Bronchial epithelial cell (primary cell): ENCODE data around the gene TLE7. TPM values are rescaled to one million over a fixed set of nuclear protein-coding genes. Genes with fewer than 3 reads are reported as not detected.

Source experiments
- DNase-seq: peaks from one replicate; pipeline ENCODE4 v3.0.0-alpha.2; 2010; ENCODE audit warnings: low read depth
- FAIRE-seq: peaks from 2 replicates; lab custom pipeline; 2011; peaks lifted over from hg19 to GRCh38; lab: Jason Lieb, UNC
- H3K27me3 ChIP-seq: 2 replicates; pipeline ENCODE4 v1.5.1; 2011; ENCODE audit warnings: low read length; ENCODE audit not compliant: control insufficient read depth, insufficient read depth
- H3K36me3 ChIP-seq: 2 replicates; pipeline ENCODE4 v1.5.1; 2011; ENCODE audit warnings: low read length; ENCODE audit not compliant: control insufficient read depth, insufficient read depth
- H3K4me3 ChIP-seq: 2 replicates; pipeline ENCODE4 v1.5.1; 2011; ENCODE audit warnings: mild to moderate bottlenecking, low read depth, low read length, control low read depth
- total RNA-seq: library from RNA; depleted of rRNA; stranded (reverse); fragments of >200 nt; gene quantifications from 2 replicates; pipeline ENCODE4 v1.2.1, GENCODE V29; 2014
- TF ChIP-seq, protein P1 (sequence below): IDR thresholded peaks from 2 replicates; pipeline ENCODE4 v1.5.1; 2011; ENCODE audit warnings: mild to moderate bottlenecking, moderate library complexity, low read length, control low read depth, inconsistent platforms; ENCODE audit not compliant: insufficient read depth, severe bottlenecking

The TLE7 gene
- total RNA-seq, 1 donor from 2014 or later: not detected

DNA sequence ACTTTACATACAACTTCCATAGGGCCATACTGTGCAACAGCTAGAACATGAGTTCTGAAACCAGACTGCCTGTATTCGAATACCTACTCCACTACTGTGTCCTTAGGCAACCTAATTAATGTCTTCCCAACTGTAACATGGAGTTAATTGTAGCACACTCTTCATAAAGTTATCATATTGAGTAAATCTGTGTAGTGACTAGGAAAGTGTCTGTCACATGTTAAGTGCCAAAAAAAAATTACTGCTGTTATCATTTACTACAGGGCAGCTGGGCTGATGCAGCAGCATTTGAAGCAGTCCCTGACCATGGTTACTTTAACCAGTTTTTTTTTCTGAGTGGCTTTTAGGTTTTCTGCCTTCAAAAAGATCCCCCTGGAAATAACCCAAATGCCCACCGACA lies 31.1 kb upstream of the TLE7 start:
- Histone ChIP-seq H3K4me3 (no peak overlapping the region), H3K27me3 (no peaks in the 10 kb centered on the region), H3K36me3 (peaks cover 1% of the 10 kb centered on the region)
- DNase-seq (no peak), FAIRE-seq (no peak)
- TF ChIP-seq, protein P1, sequence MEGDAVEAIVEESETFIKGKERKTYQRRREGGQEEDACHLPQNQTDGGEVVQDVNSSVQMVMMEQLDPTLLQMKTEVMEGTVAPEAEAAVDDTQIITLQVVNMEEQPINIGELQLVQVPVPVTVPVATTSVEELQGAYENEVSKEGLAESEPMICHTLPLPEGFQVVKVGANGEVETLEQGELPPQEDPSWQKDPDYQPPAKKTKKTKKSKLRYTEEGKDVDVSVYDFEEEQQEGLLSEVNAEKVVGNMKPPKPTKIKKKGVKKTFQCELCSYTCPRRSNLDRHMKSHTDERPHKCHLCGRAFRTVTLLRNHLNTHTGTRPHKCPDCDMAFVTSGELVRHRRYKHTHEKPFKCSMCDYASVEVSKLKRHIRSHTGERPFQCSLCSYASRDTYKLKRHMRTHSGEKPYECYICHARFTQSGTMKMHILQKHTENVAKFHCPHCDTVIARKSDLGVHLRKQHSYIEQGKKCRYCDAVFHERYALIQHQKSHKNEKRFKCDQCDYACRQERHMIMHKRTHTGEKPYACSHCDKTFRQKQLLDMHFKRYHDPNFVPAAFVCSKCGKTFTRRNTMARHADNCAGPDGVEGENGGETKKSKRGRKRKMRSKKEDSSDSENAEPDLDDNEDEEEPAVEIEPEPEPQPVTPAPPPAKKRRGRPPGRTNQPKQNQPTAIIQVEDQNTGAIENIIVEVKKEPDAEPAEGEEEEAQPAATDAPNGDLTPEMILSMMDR: no peak

DNA sequence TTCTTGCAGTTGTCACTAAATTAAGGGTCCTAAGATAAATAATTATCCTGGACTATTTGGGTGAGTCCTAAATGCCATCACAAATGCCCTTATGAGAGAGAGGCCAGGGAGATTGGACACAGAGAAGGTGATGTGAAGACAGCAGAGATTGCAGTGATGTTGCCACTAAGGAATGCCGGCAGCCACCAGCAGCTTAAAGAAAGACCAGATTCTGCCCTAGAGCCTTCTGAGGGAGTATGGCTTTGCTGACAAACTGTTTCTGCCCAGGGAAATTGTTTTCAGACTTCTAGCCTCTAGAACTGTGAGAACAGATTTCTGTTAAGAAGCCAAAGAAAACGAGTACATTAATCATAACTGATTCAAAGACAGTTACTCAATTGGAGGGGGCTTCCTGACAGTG lies 30.2 kb upstream of the TLE7 start:
- DNase-seq: no peak
- FAIRE-seq: no peak
- TF ChIP-seq, protein P1: no peak
- peaks cover 1% of the 10 kb centered on the region for H3K36me3 ChIP-seq
- no peak overlapping the region for H3K4me3 ChIP-seq
- H3K27me3 ChIP-seq: no peaks in the 10 kb centered on the region

DNA sequence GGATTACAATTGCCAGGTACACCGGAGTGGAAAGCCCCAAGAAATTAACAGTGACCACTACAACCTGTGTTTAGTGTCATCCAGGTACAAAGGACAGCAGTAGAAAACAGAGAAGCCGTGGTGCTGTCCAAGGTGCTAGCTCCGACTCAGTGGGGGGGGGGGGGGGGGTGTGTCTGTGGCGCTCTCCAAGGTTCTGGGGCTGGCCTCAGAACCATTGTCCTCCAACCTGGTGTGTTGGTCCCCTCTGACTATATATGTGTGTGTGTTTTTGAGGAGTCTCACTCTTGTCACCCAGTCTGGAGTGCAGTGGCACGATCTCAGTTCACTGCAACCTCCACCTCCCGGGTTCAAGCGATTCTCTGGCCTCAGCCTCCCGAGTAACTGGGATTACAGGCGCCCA lies 26.0 kb upstream of the TLE7 start:
- TF ChIP-seq, protein P1: no peak
- FAIRE-seq (no peak), DNase-seq (no peak)
- Histone ChIP-seq H3K27me3 (no peaks in the 10 kb centered on the region), H3K36me3 (no peaks in the 10 kb centered on the region), H3K4me3 (no peak overlapping the region)

DNA sequence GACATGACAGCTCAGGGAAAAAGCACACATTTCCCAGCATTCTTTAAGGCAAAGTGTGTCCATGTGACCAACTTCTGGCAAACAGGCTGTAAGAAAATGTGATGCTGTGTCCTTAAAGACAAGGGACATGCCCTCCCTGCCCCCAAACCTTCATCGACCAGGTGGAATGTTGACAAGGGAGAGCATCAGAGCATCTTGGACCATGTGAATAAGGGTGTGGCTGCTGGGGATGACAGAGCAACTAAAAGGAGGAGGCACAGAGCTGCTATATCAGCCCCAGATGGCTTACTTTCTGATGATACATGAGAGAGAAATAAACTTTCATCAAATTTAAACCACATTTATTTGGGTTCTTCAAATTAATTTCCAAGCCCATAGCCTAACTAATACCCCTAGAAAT lies 22.4 kb upstream of the TLE7 start:
- H3K4me3 ChIP-seq: no peak overlapping the region
- no peak for DNase-seq
- TF ChIP-seq, protein P1: no peak
- H3K27me3 ChIP-seq: no peaks in the 10 kb centered on the region
- H3K36me3 ChIP-seq: no peaks in the 10 kb centered on the region
- no peak for FAIRE-seq

DNA sequence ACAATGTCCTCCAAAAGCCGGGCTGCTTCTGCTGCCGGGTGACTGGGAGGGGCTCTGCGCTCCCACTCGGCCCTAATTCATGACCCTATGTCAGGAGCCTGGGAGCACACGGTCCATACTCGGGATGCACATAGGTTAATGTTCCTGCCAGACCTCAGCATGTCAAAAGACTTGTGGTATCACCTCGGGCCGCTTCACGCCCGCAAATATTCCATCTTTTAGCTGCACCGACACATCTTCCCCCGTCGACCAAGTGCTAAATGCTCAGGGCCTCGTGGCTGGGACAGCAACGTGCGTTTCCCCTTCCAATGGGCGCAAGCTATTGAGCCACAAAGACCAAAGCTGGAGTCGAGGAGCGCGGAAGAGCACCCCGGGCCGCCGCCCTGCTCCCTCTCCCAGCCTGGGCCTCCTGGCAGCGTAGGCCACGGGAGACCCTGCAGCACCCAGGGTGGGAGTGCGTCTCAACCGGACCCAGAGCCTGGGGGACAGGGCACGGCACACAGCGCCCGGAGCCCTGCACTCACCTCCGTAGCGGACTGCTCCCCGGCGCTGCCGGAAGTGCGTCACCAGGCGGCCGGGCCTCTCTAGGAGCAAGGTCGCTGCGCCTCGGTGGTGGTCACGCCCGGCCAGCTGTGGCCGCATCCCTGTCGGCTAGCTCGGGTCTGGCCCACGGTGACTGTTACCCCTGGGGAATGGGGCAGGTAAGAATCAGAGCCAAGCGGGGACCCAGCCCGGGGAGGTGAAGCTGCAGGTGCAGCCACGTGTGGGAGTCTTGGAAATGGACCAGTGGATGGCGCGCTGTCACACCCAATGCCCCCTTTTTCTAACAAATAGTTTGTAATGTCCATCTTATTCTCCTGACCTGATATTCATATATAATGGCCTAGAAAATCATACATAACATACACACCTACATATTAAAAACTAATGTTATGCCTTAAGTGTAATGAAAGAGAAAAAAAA lies 20.1 kb upstream of the TLE7 start, which contains the start of gene ZNF23:
Gene ZNF23, minus strand, starts transcription at position 562 of the 963 bp plus-strand sequence. CDS start 5,451 bp downstream, outside the sequence.
- FAIRE-seq: no peak

More for the DNA sequence above, 20.1 kb upstream of the TLE7 start, which contains the start of gene ZNF23:
- H3K4me3 ChIP-seq: peak within 1 kb of the TSS; percentile 97
- H3K27me3 ChIP-seq: no peaks in the 10 kb centered on the region
- peak; percentile 39 for DNase-seq
- H3K36me3 ChIP-seq: no peaks in the 10 kb centered on the region
- TF ChIP-seq, protein P1: no peak
